Activated T-cell treated with anti-CD3 and anti-CD28 coated beads, Interleukin-2, amount 50 U/mL, for 72 hours (primary cell): ENCODE data around the gene KLHDC4. TPM values are rescaled to one million over a fixed set of nuclear protein-coding genes. Genes with fewer than 3 reads are reported as not detected.
"Not testable (repeated sequence)": the region's sequence is repeated elsewhere in the genome, so short reads cannot be mapped to it uniquely, and the experiment has no call there.

ENCODE experiments used
- ATAC-seq, 2 donors: fragments of 150-1000 bp; cut with Tn5 transposase; replicated peaks in 1 of 2; 2 replicates each; pipeline ENCODE4 v1.10.0; 2021; ENCODE audit warnings: moderate library complexity in 2 of 2, mild to moderate bottlenecking in 1 of 2
- DNase-seq, 2 donors: peaks; one replicate each; pipeline ENCODE4 v3.0.0; 2021 to 2022; ENCODE audit warnings: mixed read lengths in 1 of 2
- H3K27ac Mint-ChIP-seq: one replicate; pipeline ENCODE4 v1.8.0; 2022; ENCODE audit warnings: mild to moderate bottlenecking, moderate library complexity, mixed read lengths
- H3K27me3 Mint-ChIP-seq: one replicate; pipeline ENCODE4 v1.8.0; 2022; ENCODE audit warnings: low read depth, mixed read lengths
- H3K36me3 Mint-ChIP-seq, 2 donors: one replicate each; pipeline ENCODE4 v1.8.0; 2022; ENCODE audit warnings: mixed read lengths in 2 of 2, mild to moderate bottlenecking in 1 of 2; ENCODE audit not compliant: insufficient read depth in 2 of 2
- H3K4me1 Mint-ChIP-seq: one replicate; pipeline ENCODE4 v1.8.0; 2022; ENCODE audit warnings: low read depth, mixed read lengths
- H3K4me3 Mint-ChIP-seq, 2 donors: one replicate each; pipeline ENCODE4 v1.8.0; 2022; ENCODE audit warnings: mild to moderate bottlenecking in 2 of 2, mixed read lengths in 2 of 2, moderate library complexity in 2 of 2
- H3K9me3 Mint-ChIP-seq, 2 donors: one replicate each; pipeline ENCODE4 v1.8.0; 2022; ENCODE audit warnings: mixed read lengths in 2 of 2
- total RNA-seq, 2 donors: library from RNA; stranded (reverse); gene quantifications; one replicate each; pipeline ENCODE4 v1.2.3, GENCODE V29; 2022

The KLHDC4 gene
- total RNA-seq, 2 donors from 2014 or later: 85.5 to 108 TPM

GRCh38 chr16:87795336-87795735, 29.6 kb upstream of the KLHDC4 start:
- H3K9me3 Mint-ChIP-seq: no peaks in the 10 kb centered on the region
- no peaks in the 10 kb centered on the region for H3K27me3 Mint-ChIP-seq
- no peak overlapping the region for H3K27ac Mint-ChIP-seq
- no peak for DNase-seq
- H3K4me1 Mint-ChIP-seq: no peaks in the 10 kb centered on the region
- ATAC-seq: no peak
- H3K4me3 Mint-ChIP-seq: no peak overlapping the region
- peaks cover 0 to 1% of the 10 kb centered on the region in 2 donors for H3K36me3 Mint-ChIP-seq

- no peak for ATAC-seq
- Mint-ChIP-seq H3K36me3 (peaks cover 0 to 1% of the 10 kb centered on the region in 2 donors), H3K9me3 (no peaks in the 10 kb centered on the region), H3K27me3 (no peaks in the 10 kb centered on the region), H3K4me1 (no peaks in the 10 kb centered on the region), H3K27ac (no peak overlapping the region), H3K4me3 (no peak overlapping the region)
- DNase-seq: no peak
These were observed 28.8 kb upstream of the KLHDC4 start for GRCh38 chr16:87794485-87795078.

- ATAC-seq: no peak
- H3K27ac Mint-ChIP-seq: no peak overlapping the region
- no peaks in the 10 kb centered on the region for H3K4me1 Mint-ChIP-seq
- no peaks in the 10 kb centered on the region for H3K9me3 Mint-ChIP-seq
- H3K27me3 Mint-ChIP-seq: no peaks in the 10 kb centered on the region
- no peak overlapping the region for H3K4me3 Mint-ChIP-seq
- DNase-seq: no peak
- H3K36me3 Mint-ChIP-seq: no peaks in the 10 kb centered on the region
These were observed 26.4 kb upstream of the KLHDC4 start for GRCh38 chr16:87792205-87792565.

- ATAC-seq: no peak
- no peaks in the 10 kb centered on the region for H3K9me3 Mint-ChIP-seq
- H3K27me3 Mint-ChIP-seq: no peaks in the 10 kb centered on the region
- H3K4me1 Mint-ChIP-seq: no peaks in the 10 kb centered on the region
- DNase-seq: no peak
- no peak overlapping the region for H3K4me3 Mint-ChIP-seq
- H3K27ac Mint-ChIP-seq: no peak overlapping the region
- no peaks in the 10 kb centered on the region for H3K36me3 Mint-ChIP-seq
These were observed 25.8 kb upstream of the KLHDC4 start for GRCh38 chr16:87791295-87792204.

GRCh38 chr16:87790292-87791100, 24.7 kb upstream of the KLHDC4 start:
- ATAC-seq (no peak), DNase-seq (no peak)
- no peak overlapping the region for H3K4me3 Mint-ChIP-seq
- no peaks in the 10 kb centered on the region for H3K36me3 Mint-ChIP-seq
- H3K9me3 Mint-ChIP-seq: no peaks in the 10 kb centered on the region
- H3K4me1 Mint-ChIP-seq: no peaks in the 10 kb centered on the region
- H3K27ac Mint-ChIP-seq: no peak overlapping the region
- H3K27me3 Mint-ChIP-seq: no peaks in the 10 kb centered on the region

- no peak for DNase-seq
- no peaks in the 10 kb centered on the region for H3K4me1 Mint-ChIP-seq
- H3K27ac Mint-ChIP-seq: no peak overlapping the region
- H3K4me3 Mint-ChIP-seq: no peak overlapping the region
- no peak for ATAC-seq
- H3K9me3 Mint-ChIP-seq: no peaks in the 10 kb centered on the region
- no peaks in the 10 kb centered on the region for H3K36me3 Mint-ChIP-seq
- H3K27me3 Mint-ChIP-seq: no peaks in the 10 kb centered on the region
These were observed 23.9 kb upstream of the KLHDC4 start for GRCh38 chr16:87789437-87790291.

- H3K27ac Mint-ChIP-seq, ATAC-seq, H3K9me3 Mint-ChIP-seq, H3K4me3 Mint-ChIP-seq, H3K36me3 Mint-ChIP-seq, H3K27me3 Mint-ChIP-seq, DNase-seq, H3K4me1 Mint-ChIP-seq: not testable (repeated sequence)
These were observed 23.1 kb upstream of the KLHDC4 start for GRCh38 chr16:87788730-87789436.

GRCh38 chr16:87787451-87788091, 21.8 kb upstream of the KLHDC4 start:
- H3K27ac Mint-ChIP-seq: peak overlapping the region; percentile 31

GRCh38 chr16:87784812-87785211, 19.0 kb upstream of the KLHDC4 start:
- no peaks in the 10 kb centered on the region for H3K9me3 Mint-ChIP-seq
- H3K27ac Mint-ChIP-seq: no peak overlapping the region

More at GRCh38 chr16:87787451-87788091, 21.8 kb upstream of the KLHDC4 start:
- not testable (repeated sequence) for DNase-seq, H3K27me3 Mint-ChIP-seq, ATAC-seq, H3K9me3 Mint-ChIP-seq, H3K4me1 Mint-ChIP-seq, H3K36me3 Mint-ChIP-seq, H3K4me3 Mint-ChIP-seq

GRCh38 chr16:87782033-87782432, 16.2 kb upstream of the KLHDC4 start:
- Mint-ChIP-seq H3K27ac (no peak overlapping the region), H3K27me3 (no peaks in the 10 kb centered on the region), H3K36me3 (peaks cover 0 to 5% of the 10 kb centered on the region in 2 donors), H3K9me3 (no peaks in the 10 kb centered on the region), H3K4me1 (peaks cover 49% of the 10 kb centered on the region), H3K4me3 (no peak overlapping the region)
- ATAC-seq (no peak), DNase-seq (no peak)

More at GRCh38 chr16:87784812-87785211, 19.0 kb upstream of the KLHDC4 start:
- no peaks in the 10 kb centered on the region for H3K27me3 Mint-ChIP-seq
- H3K4me1 Mint-ChIP-seq: peaks cover 21% of the 10 kb centered on the region
- DNase-seq (no peak), ATAC-seq (no peak)
- no peaks in the 10 kb centered on the region for H3K36me3 Mint-ChIP-seq
- H3K4me3 Mint-ChIP-seq: no peak overlapping the region

- peak overlapping the region; percentile 93 to 94 for H3K4me3 Mint-ChIP-seq
- ATAC-seq (peak in 1 of 2 donors; percentile 15), DNase-seq (peak; percentile 66 to 69)
- H3K4me1 Mint-ChIP-seq: peaks cover 63% of the 10 kb centered on the region
- peaks cover 0 to 6% of the 10 kb centered on the region in 2 donors for H3K36me3 Mint-ChIP-seq
- H3K9me3 Mint-ChIP-seq: no peaks in the 10 kb centered on the region
- no peaks in the 10 kb centered on the region for H3K27me3 Mint-ChIP-seq
- H3K27ac Mint-ChIP-seq: peak overlapping the region; percentile 98
These were observed 14.7 kb upstream of the KLHDC4 start for GRCh38 chr16:87780385-87780989.
